Umbilical cord (tissue), 2 donors: ENCODE data around the gene PLCL2. TPM values are rescaled to one million over a fixed set of nuclear protein-coding genes. Genes with fewer than 3 reads are reported as not detected.
A peak's percentile ranks its signal among the peaks of the same experiment; 100 is the strongest.

ENCODE experiments used
- DNase-seq: peaks from one replicate; pipeline ENCODE4 v3.0.0-alpha.2; 2015; ENCODE audit warnings: low spot score
- total RNA-seq: library from RNA; depleted of rRNA; stranded (reverse); fragments of >200 nt; gene quantifications from one replicate; pipeline ENCODE4 v1.2.3, GENCODE V29; 2014; ENCODE audit warnings: low replicate concordance; ENCODE audit not compliant: insufficient read depth

PLCL2 gene
- total RNA-seq, 1 donor from 2014 or later = 23.6 TPM

DNA sequence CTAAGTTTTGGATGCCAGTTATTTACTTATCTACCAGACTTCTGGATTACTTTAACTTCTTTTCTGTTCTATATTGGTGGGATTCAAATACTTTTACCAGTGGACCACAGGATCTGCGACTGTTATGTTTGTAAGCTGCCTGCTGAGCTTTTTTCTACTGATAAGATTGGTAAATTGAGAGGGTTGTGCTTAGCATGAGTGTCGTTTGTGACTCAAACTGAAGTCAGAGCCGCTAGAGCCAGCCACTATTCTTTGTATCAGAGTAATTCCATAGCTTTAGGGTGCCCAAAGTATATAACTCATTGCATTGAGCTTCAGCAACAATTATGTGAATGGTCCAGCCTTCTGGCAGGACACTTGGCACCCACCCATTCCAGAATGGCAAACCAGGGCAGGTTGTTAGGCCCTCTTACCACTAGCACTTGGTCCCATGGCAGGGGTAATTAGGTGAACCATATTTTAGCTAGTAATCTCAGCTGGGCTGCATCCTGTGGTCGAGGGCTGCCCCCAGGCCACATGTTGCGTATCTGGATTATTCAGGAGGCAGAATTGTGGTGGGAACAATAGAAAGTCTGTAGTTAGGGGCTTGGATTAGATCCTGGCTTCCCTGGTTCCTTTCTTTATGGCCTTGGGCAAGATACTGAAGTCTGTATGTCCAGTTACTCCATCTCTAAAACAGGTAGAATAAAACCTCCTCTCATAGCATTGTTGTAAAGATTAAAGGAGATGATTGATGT, 6.0 kb downstream of the PLCL2 start:
- no peak for DNase-seq

DNA sequence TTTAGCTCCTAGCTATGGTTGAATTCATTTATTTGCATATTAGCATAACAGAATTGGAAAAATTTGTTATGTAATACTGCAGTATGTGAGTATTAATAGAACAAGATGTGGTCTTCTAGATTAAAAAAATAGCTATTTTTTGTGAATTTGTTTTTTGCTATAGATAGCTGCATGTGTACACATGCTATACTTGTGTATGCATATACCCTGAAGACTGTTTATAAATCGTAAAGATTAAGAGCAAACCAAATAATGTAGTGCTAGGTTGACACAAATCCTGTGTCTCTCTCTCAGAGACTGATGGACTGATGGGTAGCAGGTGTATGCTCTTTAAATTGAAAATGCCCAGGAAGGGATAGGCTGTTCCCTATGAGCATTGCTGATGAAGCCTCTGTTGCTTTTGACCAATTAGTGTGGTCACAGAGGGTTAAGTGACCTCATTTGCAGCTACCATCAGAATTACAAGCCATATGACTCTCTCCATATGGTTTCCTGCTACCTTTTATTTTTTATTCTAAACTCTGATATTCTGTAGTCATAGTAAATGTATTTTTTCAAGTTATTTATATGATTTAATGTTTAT, 9.0 kb downstream of the PLCL2 start:
- no peak for DNase-seq

DNA sequence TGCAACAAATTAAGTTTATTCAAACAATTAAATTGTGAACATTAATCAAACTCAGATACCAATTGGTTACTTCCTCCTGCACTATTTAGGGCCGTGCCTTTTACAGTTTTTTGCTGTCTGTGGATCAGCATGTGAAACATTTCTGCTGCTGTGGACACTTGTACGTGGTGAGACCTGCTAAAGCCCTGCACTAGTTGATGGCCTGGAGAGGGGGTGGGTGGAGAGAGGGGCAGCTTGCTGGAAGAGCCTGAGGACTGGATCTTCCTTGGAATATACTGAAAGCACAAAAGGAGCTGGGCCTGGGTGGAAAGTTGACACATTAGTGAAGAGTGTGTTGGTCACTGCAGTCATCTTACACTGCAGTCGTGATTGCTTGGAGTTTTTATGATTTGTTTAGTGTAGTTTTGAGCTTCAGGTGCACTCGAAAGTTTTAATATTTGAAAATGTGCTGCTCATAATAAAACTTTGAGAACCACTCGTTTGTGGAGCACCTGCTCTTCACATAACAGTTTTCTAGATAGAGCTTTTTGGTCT, 11.4 kb downstream of the PLCL2 start:
- DNase-seq = no peak

DNA sequence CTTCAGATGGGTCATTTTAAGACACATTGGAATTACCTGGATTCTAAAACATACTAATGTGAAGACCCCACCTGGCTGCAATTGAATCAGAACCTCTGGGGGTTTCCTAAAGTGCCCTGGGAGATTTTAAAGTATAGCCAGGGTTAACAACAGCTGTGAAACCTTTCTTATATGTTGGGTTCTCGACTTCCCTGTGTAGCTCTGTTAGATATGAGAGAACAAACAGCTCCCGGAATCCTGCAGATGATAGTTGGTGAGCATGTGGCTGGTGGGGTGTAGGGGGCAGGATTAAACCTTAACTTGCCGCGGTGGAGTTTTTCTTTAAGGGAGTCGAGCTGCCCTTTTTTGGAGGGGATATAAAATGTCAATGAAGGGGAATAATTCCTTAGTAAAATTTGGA, 12.1 kb downstream of the PLCL2 start:
- no peak for DNase-seq

DNA sequence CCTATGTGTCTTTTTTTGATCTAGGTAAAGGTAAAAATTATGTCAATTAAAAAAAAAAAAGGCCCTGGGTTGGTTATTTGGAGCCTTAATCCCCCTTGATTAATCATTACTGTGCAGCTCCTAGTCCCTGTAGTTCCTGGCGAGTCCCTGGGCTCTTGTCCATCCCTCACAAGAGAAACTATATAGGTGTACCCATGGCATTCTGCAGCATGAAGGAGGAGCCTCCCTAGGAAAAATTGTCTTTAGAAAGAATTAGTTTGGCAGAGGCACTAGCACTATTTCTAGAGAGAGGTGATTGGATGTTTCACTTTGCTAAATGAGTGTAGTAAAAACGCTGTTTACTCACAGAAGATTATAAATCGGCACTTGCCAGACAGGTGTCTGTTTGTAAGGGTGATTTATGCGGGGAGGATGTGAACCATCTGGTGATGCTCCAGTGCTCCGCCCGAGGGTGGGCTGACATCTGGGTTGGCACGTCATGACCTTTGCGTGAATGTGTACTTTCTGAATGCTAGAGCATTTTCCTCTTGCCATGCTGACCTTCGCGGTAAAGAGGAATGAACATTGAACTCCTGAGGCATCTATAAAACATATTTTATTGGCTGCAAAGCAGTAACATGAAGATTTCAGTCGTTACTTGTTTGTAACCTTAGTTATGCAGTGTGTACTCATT, 12.6 kb downstream of the PLCL2 start:
- no peak for DNase-seq

DNA sequence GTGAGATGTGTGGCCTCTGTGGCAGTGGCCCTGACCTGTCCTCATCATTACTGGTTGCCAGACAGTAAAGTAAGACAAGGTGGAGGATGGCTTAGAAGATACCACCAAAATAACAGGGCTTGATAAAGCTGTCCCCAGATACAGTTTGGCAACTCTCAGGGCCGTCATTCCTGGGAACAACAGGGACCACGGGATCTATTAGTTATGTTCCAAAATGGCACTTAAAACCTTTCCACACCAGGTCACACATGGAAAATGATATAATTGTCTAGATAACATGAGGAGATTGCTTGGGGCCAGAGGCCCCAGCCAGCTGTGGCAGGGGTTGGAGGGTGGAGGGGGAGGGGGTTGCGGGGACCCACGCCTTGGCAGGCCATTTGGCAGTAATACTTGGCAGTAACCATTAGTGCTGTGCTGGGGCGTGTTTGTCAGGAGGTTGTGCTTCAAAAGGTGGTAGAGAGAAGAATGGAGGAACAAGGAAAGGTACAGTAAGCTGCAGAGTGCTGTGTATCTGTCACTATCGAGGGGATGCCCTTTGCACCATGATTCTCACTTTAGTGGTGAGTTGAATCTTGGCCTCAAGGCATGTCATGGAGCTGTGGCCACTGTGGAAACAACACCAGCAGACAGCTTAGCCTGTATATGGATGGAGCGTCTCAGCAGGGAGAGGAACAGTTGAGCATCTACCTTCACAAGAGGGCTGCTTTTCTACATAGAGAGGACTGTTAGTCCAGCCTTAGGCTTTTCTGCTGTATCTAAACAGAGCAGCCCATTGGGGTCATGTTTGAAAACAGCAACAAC, 14.0 kb downstream of the PLCL2 start:
- DNase-seq = no peak

DNA sequence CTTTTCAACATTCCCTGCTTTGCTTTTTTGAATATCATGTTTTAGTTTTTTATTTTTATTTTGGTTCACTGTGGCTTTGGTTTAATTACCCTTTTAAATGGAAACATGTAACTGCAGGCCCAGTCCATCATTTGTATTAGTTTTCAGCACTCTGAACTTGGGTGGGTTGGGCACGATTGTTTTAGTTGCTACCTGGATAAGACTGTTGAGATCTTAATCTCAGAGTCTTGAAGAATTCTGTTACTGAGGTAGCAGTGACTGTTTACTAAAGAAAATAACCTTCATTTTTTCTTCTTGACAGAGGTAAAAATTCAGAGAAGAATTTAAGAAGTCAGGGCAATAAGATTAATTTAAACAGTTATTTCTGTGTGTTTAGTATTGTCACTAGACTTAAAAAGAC, 15.2 kb downstream of the PLCL2 start:
- no peak for DNase-seq

DNA sequence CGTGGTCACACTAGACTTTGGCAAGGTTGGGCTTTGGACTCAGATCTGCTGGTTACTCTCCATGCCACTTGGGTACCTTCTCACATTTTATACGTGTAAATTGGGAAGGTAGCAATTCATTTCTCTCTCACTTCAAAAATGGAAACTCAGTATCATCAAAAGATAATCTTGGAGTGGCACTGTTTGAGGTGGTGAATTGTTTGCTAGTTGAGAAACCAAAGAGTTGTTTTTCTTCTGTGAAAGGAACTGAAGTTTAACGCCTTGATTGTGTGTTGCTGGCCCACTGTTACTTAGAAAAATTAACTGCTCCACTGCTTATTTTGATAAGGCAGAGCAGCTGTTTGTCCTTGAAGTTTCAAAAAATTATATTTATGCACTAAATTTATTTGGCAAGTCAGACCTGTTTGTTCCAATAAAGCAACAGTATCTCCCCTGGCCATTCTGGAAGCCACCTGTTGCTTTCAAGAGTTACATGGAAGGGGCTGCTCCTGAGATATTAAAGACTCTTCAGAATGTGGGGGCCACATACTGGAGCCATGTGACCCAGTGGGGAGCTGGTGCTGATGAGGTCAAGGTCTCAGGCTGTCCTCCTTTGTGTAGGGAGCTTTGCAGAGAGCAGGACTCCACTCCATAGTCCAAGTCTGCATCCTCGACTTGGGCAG, 16.2 kb downstream of the PLCL2 start:
- DNase-seq = no peak

DNA sequence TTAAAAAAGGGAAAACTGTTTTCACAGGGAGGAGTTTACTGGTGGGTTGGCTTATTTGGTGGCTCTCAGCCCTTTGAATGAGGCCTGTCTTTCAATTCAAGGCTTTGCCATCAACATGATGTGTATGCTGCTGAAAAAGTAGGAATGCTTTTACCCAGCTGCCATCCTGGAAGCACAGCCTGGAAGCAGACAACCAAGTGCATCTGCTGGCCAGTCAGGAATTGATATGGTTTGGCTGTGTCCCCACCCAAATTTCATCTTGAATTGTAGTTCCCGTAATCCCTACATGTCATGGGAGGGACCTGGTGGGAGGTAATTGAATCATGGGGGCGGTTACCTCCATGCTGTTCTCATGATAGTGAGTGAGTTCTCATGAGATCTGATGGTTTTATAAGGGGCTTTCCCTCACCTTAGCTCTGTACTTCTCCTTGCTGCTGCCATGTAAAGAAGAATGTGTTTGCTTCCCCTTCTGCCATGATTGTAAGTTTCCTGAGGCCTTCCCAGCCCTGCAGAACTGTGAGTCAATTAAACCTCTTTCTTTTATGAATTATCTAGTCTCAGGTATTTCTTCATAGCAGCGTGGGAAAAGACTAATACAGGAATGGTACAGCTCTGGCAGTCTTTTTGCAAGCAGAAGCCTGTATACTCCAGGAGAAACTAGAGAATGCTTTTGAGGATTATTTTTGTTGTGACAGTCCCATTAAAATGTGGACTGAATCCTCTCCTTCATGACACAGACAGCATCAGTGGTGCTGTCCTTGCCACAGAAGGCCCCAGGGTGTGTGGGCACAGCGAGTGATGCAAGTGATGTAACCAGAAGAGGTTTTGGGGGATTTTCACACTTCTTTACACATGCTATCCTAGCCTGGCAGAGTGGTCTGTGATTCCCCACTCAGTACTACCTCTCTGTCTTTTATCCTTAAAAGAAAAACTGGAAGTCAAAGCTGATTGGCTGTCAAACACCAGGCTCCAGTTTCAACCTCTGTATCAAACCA, 20.0 kb downstream of the PLCL2 start:
- no peak for DNase-seq

DNA sequence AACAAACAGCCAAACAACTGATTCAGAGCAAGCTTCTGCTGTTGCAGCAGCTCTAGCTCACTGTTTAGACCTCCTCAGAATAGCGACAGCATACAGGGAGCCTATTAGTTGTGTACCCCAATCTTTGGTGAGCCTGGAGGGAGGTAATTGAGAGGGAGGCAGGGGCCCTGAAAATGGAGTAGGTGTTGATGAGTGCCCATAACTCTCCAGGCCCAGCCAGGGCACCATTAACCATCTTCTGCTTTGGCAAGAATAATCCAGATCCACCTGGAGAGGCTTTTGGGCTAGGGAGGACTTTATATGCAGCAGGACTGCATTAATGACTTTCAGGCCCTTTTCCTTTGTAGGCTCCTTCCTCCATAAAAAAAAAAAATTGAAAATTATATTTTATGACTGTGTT, 20.9 kb downstream of the PLCL2 start:
- DNase-seq = no peak

DNA sequence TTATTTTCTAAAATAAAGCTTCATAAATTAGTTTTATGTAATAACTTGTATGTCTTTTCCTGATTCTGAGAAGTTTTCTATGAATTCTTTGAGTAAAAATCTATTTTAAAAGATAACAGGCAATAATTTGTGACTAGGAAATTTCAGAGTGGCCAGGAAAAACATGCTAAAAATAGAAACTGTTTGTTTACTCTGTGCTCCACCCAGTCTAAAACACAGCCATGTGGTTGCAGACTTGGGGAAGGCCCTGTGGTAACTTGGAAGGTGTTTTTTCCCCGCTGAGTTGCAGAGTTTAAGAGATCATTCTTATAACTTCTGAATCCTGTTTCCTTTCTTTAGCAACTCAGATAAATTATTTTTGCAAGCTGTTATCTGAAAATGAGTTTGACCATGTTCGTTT, 21.9 kb downstream of the PLCL2 start:
- DNase-seq = no peak

DNA sequence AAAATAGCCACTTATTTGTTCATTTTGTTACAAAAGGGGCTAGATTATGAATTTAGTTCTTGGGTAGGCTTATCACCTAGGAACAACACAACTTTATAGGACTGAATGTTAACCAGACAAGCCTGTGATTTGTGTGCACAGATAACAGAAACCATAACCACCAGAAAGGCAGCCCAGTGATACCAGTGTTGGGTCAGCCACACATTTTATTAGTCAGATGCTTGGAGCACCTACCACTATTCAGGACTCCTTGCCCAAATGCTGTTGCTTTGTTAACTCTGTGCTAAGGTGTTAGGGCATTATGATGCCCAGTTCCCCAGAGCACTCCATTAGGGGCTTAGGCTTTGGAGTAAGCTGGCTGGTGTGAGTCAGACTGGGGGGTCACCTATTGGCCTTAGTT, 22.5 kb downstream of the PLCL2 start:
- DNase-seq = no peak

DNA sequence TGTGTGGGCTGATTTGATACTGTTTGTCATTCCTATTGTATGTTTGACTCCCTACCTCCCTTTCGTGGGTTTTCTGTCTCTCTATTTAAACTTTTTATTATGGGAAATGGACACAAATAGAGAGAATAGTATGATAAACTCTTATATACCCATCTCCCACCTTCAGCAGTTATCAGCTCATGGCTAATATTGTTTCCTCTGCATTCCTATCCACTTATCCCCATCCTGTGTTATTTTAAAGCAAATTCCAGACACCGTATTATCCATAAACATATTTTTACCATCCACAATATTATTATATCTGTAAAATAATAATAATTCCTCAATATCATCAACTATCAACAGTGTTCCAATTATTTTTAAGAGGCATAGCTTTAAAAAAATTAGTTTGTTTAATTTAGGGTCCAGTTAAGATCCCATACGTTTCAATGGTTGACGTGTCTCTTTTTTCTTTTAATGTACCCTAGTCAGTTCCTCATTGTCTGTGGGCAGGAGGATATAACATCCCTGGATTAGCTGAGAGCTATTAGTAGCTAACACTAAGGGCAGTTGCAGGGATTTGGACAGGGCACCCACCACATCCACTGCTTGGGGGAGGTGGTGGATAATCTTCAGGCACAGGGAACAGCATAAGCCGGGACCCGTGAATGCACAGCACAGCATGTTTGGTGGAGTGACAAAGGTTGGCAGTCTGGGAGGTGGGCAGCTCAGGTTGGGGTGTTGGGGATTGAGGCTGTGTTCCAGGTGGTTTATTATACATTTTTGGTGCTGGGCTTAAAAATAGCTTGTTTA, 23.5 kb downstream of the PLCL2 start:
- DNase-seq = no peak

DNA sequence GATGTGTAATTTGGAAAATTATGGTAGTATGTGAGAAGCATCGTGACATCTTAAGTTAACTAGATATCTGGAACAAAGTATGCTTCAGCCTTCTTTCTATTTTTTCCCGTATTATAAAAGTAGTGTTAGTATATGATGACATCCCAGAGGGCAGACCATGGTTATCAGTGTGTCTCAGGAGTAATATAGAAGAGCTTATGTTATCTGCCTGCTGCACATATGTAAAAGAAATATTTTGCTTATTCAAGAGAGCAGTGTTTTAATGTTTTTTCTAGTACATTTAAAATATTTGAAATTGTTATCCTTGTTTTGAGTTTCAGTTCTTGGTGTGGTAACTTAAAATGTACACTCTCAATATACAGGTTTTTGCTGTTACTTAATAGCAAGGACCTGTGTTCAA, 24.1 kb downstream of the PLCL2 start:
- DNase-seq = peak; percentile 14

DNA sequence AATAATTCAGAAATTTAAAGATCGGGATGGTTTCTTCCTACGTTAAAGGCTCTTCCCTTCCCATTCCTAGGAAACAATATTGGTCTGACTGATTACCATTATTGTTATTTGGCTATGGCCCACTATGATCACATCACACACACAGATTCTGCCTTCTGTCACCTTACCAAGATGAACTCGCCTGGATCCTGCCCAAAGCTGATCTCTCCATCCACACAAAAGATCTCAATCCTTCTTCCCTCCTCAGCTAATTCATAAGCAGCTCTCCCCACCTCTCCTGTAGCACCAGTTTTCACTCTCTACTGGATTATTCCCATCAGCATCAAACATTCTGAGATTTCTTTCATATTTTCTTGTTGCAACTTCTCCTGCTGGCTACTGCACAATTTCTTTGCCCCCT, 25.0 kb downstream of the PLCL2 start:
- no peak for DNase-seq

DNA sequence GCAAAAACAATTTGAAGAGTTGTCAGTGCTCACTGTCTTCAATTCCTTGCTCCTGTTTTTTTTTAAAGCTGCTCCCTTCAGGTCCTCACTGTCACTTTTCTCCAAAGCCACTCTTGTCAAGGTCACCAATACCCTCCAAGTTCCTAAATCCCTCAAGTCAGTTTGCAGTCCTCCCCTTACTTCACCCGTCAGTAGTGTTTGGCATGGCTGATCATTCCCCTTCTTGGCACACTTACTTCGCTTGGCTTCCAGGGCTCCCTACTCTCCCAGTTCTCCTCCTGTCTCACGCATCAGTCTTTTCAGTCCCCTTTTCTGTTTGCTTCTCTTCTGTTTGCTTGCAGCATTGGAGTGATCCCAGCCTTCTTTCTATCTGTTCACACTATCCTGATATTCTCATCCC, 25.5 kb downstream of the PLCL2 start:
- no peak for DNase-seq

DNA sequence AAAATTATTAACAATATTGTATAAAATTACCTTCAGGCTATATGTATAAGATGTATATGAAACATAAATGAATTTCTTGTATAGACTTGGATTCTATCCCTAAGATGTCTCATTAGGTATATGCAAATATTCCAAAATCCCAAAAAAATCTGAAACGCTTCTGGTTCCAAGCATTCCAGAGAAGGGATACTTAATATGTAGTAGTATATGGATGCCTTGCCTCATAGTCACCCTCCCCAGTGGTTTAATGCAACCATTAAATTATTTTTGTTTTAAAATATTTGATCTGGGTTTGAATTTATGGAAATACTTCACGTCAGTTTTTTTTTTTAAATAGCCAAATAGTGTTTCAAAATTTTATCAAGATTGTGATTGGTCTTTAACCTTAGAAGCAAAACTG, 27.2 kb downstream of the PLCL2 start:
- DNase-seq = no peak

DNA sequence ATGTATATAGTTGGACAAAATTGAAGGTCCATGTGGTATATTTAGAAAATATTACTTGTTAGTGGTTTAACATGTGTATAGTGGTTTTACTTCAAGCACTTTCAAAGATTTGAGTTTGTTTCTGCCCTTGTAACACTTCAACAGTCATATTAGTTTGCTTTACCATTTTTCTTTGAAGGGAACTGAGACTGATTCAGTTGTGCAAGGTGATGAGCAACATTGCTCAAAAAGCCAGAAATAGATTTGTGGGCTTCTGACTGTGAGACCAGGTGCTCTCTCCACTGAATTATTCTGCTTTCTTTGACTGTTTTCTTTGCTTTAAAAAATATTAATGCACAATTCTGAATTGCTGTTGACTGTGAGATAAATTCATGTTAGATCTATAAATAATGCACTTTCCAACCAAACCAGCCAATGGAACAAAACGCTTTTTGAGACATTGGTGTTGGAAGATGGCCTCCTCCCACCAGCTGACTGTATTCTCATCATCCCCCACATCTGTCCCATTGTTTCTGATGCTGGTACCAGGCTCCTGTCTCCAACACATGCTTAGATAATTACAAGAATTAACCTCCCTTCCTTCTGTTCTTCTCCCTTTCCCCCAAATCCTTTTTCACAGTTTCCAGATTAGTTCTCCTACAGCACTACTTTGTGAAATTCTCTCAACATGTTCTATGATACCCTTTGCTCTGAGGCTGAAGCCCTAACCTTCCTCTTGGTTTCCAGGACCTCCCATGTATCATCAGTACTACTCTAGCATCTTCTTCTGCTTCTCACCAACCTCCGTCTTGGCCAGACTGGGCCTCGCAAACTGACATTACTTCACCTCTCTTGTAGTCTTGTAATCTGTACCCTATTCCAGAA, 27.9 kb downstream of the PLCL2 start:
- no peak for DNase-seq

DNA sequence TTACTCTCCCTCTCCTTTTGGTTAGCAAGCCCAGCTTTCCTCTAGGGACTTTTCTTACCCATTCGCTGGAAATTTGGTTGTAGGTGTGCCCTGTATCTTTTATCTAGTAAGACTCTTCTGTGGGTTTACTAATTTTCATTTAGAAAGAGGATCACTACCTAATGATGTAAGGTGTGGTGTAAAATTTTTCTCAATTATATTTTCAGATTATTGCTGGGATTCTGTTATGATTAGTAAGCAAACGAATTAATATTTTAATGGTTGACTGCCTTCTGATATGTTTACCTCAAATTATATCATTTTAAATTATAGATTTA, 28.5 kb downstream of the PLCL2 start:
- DNase-seq = no peak
